OCI-LY1 (cell line): ENCODE results near the gene AP2S1.

Experiments
- H2AFZ ChIP-seq: fragments of 200-600 bp; sonication (generic), shearing (Covaris generic); 2 replicates; pipeline ENCODE4 v1.6.0; 2014; ENCODE audit warnings: antibody characterized with exemption, mild to moderate bottlenecking, low read length
- H3F3A ChIP-seq: fragments of 200-600 bp; sonication (generic), shearing (Covaris generic); 2 replicates; pipeline ENCODE4 v1.6.0; 2014; ENCODE audit warnings: mild to moderate bottlenecking, antibody characterized with exemption, low read length, moderate library complexity; ENCODE audit not compliant: insufficient read depth
- H3K27ac ChIP-seq: fragments of 200-600 bp; sonication (generic); 2 replicates; pipeline ENCODE4 v1.5.1; 2014; ENCODE audit warnings: low read length, mixed run types, mild to moderate bottlenecking, low read depth; ENCODE audit not compliant: poor library complexity, severe bottlenecking
- H3K27me3 ChIP-seq: fragments of 200-600 bp; sonication (generic); 2 replicates; pipeline ENCODE4 v1.6.0; 2014; ENCODE audit warnings: antibody characterized with exemption, mild to moderate bottlenecking, low read length, moderate library complexity; ENCODE audit not compliant: insufficient read depth
- H3K36me3 ChIP-seq: fragments of 200-600 bp; sonication (generic); 2 replicates; pipeline ENCODE4 v1.6.1; 2014; ENCODE audit warnings: mild to moderate bottlenecking, antibody characterized with exemption, low read length, moderate library complexity, mixed read lengths; ENCODE audit not compliant: insufficient read depth
- H3K4me1 ChIP-seq: fragments of 200-600 bp; sonication (generic); 2 replicates; pipeline ENCODE4 v1.5.1; 2014; ENCODE audit warnings: mild to moderate bottlenecking, low read length, moderate library complexity; ENCODE audit not compliant: insufficient read depth, severe bottlenecking
- H3K4me2 ChIP-seq: fragments of 200-600 bp; sonication (generic), shearing (Covaris generic); 2 replicates; pipeline ENCODE4 v1.6.1; 2014; ENCODE audit warnings: low read length
- H3K4me3 ChIP-seq: fragments of 200-600 bp; sonication (generic); 2 replicates; pipeline ENCODE4 v1.5.1; 2014; ENCODE audit warnings: low read length, low read depth, mild to moderate bottlenecking, mixed read lengths; ENCODE audit not compliant: poor library complexity, severe bottlenecking
- H3K79me2 ChIP-seq: fragments of 200-600 bp; shearing (Covaris generic); 2 replicates; pipeline ENCODE4 v1.6.1; 2016; ENCODE audit warnings: mixed run types, low read length, mixed read lengths; ENCODE audit not compliant: insufficient read depth
- H3K9ac ChIP-seq: fragments of 200-600 bp; sonication (generic), shearing (Covaris generic); 2 replicates; pipeline ENCODE4 v1.6.1; 2014; ENCODE audit warnings: mild to moderate bottlenecking, low read length, mixed read lengths
- H3K9me2 ChIP-seq: fragments of 200-600 bp; sonication (generic), shearing (Covaris generic); 2 replicates; pipeline ENCODE4 v1.6.1; 2014; ENCODE audit warnings: low read depth, mild to moderate bottlenecking, low read length, mixed read lengths
- H3K9me3 ChIP-seq: fragments of 200-600 bp; shearing (Covaris generic); 2 replicates; pipeline ENCODE4 v1.6.1; 2014; ENCODE audit warnings: low read length, mixed read lengths
- H4K20me1 ChIP-seq: fragments of 200-600 bp; sonication (generic), shearing (Covaris generic); 2 replicates; pipeline ENCODE4 v1.6.0; 2016; ENCODE audit warnings: mild to moderate bottlenecking, low read length; ENCODE audit not compliant: insufficient read depth
- EZH2 ChIP-seq: fragments of 200-600 bp; sonication (generic), shearing (Covaris generic); IDR thresholded peaks from 2 replicates; pipeline ENCODE4 v1.8.0; 2017; ENCODE audit warnings: borderline replicate concordance, mixed run types, mild to moderate bottlenecking, antibody characterized with exemption, low read length, moderate library complexity, mixed read lengths
- TF ChIP-seq, protein P1 (sequence below): fragments of 200-600 bp; sonication (generic), shearing (Covaris generic); IDR thresholded peaks from 2 replicates; pipeline ENCODE4 v1.5.1; 2017; ENCODE audit warnings: mild to moderate bottlenecking, antibody characterized with exemption, low read length, moderate library complexity, mixed read lengths

The AP2S1 gene

DNA sequence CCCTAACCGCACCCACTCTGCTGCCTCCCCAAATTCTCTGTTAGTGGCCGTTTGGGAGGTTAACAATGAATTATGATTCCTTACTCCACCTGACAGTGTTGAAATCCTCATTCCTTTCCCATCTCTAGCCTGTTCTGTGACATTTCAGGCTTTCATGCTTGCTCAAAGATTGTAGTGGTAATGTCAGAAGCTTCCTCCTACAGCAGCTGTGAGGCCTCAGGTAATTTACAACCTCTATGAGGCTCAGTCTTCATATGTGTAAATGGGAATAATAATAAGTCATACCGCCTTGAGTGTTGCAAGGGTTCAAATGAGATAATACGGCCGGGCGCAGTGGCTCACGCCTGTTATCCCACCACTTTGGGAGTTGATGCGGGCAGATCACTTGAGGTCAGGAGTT lies 61.3 kb downstream of the AP2S1 start:
- Histone ChIP-seq H3F3A (peaks cover 6% of the 10 kb centered on the region; the same call in 1 of the 2 replicates), H3K4me1 (peaks cover 21% of the 10 kb centered on the region), H3K36me3 (peaks cover 15% of the 10 kb centered on the region; the same call in 1 of the 2 replicates), H3K9ac (no peak overlapping the region), H3K27me3 (no peaks in the 10 kb centered on the region; the same call in 1 of the 2 replicates), H2AFZ (no peak overlapping the region), H3K4me3 (no peak overlapping the region), H4K20me1 (no peaks in the 10 kb centered on the region), H3K4me2 (no peak overlapping the region), H3K27ac (no peak overlapping the region), H3K9me3 (no peaks in the 10 kb centered on the region), H3K9me2 (no peaks in the 10 kb centered on the region), H3K79me2 (peaks cover 38% of the 10 kb centered on the region)
- no peak for TF ChIP-seq EZH2
- TF ChIP-seq, protein P1, sequence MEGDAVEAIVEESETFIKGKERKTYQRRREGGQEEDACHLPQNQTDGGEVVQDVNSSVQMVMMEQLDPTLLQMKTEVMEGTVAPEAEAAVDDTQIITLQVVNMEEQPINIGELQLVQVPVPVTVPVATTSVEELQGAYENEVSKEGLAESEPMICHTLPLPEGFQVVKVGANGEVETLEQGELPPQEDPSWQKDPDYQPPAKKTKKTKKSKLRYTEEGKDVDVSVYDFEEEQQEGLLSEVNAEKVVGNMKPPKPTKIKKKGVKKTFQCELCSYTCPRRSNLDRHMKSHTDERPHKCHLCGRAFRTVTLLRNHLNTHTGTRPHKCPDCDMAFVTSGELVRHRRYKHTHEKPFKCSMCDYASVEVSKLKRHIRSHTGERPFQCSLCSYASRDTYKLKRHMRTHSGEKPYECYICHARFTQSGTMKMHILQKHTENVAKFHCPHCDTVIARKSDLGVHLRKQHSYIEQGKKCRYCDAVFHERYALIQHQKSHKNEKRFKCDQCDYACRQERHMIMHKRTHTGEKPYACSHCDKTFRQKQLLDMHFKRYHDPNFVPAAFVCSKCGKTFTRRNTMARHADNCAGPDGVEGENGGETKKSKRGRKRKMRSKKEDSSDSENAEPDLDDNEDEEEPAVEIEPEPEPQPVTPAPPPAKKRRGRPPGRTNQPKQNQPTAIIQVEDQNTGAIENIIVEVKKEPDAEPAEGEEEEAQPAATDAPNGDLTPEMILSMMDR, result no peak

DNA sequence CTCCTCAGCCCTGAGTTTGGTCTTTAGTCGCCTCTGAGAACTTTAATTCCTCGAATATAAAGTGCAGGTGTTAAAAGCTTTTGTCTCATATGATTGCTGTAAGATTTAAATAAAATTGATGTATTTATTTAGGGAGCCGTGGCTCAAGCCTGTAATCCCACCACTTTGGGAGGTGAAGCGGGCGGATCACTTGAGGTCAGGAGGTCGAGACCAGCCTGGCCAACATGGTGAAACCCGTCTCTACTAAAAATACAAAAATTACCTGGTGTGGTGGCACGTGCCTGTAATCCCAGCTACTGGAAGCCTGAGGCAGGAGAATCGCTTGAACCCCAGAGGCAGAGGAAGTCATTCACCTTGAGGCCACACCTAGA lies 61.7 kb downstream of the AP2S1 start:
- Histone ChIP-seq H3K79me2 (peaks cover 42% of the 10 kb centered on the region), H3K27ac (no peak overlapping the region), H3K9ac (no peak overlapping the region)

DNA sequence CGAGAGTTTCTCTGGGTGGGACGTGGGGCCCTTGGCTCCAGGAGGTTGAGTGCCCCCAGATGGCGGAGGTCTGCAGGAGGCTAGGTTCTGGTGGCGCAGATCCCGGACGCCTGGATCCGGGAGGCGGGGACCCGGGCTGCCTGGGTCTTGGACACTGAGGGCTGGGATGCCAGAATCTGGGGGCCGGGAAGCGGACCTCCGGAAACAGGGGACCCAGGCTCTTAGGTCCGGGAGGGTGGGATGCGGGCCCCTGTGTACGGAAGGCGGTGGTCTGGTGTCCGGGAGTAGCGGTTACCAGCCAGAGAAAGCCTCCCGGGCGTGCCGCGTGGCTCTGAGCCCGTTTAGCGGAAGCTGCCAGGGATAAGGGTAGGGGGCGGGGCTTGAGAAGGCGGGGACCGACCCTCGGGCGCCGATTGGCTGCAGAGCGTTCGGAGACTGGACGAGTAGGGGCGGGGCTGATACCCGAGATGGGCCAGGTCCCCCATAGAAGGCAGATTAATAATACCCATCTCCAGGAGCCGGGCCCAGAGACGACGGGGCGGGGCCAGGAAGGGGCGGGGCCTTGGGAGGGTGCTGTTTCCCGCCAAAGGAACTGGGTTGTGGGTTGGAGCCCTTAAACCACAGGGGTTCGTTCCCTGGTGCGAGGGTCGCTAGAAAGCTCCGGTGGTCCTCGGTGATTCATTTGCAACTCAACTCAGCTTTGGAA lies 62.2 kb downstream of the AP2S1 start, which contains the start of gene SLC1A5:
TSS of gene SLC1A5 (minus strand) at position 333 of the 706 bp plus-strand sequence. CDS start 629 bp downstream, outside the sequence.
- Histone ChIP-seq H3K9ac (peak within 1 kb of the TSS; percentile 87), H3K27me3 (no peaks in the 10 kb centered on the region; the same call in 1 of the 2 replicates), H3K4me1 (peaks cover 30% of the 10 kb centered on the region), H3K9me3 (no peaks in the 10 kb centered on the region), H3K27ac (peak within 1 kb of the TSS; percentile 95), H3K4me2 (peak within 1 kb of the TSS; percentile 85), H3K4me3 (peak within 1 kb of the TSS; percentile 98), H3F3A (peaks cover 6% of the 10 kb centered on the region; the same call in 1 of the 2 replicates), H4K20me1 (no peaks in the 10 kb centered on the region), H3K9me2 (no peaks in the 10 kb centered on the region), H3K36me3 (peaks cover 24% of the 10 kb centered on the region), H2AFZ (no peak within 1 kb of the TSS), H3K79me2 (peaks cover 42% of the 10 kb centered on the region)
- TF ChIP-seq EZH2, result no peak

More for the DNA sequence above, 61.7 kb downstream of the AP2S1 start:
- Histone ChIP-seq H3K9me3 (no peaks in the 10 kb centered on the region), H3K9me2 (no peaks in the 10 kb centered on the region), H3K27me3 (no peaks in the 10 kb centered on the region; the same call in 1 of the 2 replicates), H3F3A (peaks cover 6% of the 10 kb centered on the region; the same call in 1 of the 2 replicates), H3K4me1 (peaks cover 25% of the 10 kb centered on the region), H4K20me1 (no peaks in the 10 kb centered on the region), H3K4me3 (no peak overlapping the region), H2AFZ (no peak overlapping the region), H3K36me3 (peaks cover 19% of the 10 kb centered on the region; the same call in 1 of the 2 replicates), H3K4me2 (peak overlapping the region; percentile 44)
- TF ChIP-seq, protein P1, result no peak
